ENCODE data around the gene CR2. TPM values are rescaled to one million over a fixed set of nuclear protein-coding genes. Genes with fewer than 3 reads are reported as not detected.

CR2 gene
- polyA plus RNA-seq, 1 donor from 2014 or later, result not detected

DNA sequence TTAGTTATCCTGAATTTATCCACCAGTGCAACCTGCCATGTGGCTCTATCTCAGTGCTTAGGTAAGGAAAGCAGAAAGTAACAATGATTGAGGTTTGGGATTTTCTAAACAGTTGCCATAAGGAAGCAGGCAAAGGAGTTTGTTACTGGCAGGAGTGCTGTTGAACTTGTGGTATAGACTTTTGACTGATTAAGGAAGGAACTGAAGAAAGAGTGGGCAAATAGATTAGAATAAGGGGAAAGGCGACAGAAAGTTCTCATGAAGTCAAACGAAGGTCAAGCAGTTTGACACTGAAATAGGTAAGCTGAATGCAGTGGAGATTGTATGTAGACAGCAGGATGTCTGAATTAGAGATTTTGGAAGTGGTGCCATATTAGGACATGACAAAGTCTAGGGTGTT lies 24.2 kb upstream of the CR2 start:
- no peak overlapping the region for H3K9ac ChIP-seq (ENCODE audit: low read length)
- H3K4me3 ChIP-seq (ENCODE audit: low read length), result no peak overlapping the region
- H3K27me3 ChIP-seq (ENCODE audit: insufficient read depth, low read depth, low read length), result no peaks in the 10 kb centered on the region
- H3K27ac ChIP-seq (ENCODE audit: low read length), result no peak overlapping the region
- no peaks in the 10 kb centered on the region for H3K9me3 ChIP-seq (ENCODE audit: low read length)
- no peaks in the 10 kb centered on the region for H3K79me2 ChIP-seq (replicated peaks; ENCODE audit: insufficient read depth, low read length)
- H2AFZ ChIP-seq (ENCODE audit: low read depth, low read length), result no peak overlapping the region
- H3K36me3 ChIP-seq (ENCODE audit: insufficient read depth, low read length), result no peaks in the 10 kb centered on the region
- no peak for TF ChIP-seq EZH2 (IDR thresholded peaks at IDR 0.05; ENCODE audit: borderline replicate concordance, insufficient read depth, low read length, poor library complexity, severe bottlenecking)
- no peak for TF ChIP-seq POLR2AphosphoS5 (IDR thresholded peaks at IDR 0.05)
- no peak for TF ChIP-seq TAF1 (IDR thresholded peaks at IDR 0.05; ENCODE audit: low read depth)
- TF ChIP-seq SMC3 (conservative IDR thresholded peaks at IDR 0.05; ENCODE audit: poor library complexity), result no peak
- no peak for TF ChIP-seq EP300 (conservative IDR thresholded peaks at IDR 0.05; ENCODE audit: poor library complexity, severe bottlenecking)
- TF ChIP-seq, protein P1, sequence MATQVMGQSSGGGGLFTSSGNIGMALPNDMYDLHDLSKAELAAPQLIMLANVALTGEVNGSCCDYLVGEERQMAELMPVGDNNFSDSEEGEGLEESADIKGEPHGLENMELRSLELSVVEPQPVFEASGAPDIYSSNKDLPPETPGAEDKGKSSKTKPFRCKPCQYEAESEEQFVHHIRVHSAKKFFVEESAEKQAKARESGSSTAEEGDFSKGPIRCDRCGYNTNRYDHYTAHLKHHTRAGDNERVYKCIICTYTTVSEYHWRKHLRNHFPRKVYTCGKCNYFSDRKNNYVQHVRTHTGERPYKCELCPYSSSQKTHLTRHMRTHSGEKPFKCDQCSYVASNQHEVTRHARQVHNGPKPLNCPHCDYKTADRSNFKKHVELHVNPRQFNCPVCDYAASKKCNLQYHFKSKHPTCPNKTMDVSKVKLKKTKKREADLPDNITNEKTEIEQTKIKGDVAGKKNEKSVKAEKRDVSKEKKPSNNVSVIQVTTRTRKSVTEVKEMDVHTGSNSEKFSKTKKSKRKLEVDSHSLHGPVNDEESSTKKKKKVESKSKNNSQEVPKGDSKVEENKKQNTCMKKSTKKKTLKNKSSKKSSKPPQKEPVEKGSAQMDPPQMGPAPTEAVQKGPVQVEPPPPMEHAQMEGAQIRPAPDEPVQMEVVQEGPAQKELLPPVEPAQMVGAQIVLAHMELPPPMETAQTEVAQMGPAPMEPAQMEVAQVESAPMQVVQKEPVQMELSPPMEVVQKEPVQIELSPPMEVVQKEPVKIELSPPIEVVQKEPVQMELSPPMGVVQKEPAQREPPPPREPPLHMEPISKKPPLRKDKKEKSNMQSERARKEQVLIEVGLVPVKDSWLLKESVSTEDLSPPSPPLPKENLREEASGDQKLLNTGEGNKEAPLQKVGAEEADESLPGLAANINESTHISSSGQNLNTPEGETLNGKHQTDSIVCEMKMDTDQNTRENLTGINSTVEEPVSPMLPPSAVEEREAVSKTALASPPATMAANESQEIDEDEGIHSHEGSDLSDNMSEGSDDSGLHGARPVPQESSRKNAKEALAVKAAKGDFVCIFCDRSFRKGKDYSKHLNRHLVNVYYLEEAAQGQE (IDR thresholded peaks at IDR 0.05; ENCODE audit: borderline replicate concordance), result no peak
- no peak for TF ChIP-seq RAD21 (conservative IDR thresholded peaks at IDR 0.05)
- no peak for TF ChIP-seq CTCF (IDR thresholded peaks at IDR 0.05; ENCODE audit: poor library complexity, severe bottlenecking)
- no peak for TF ChIP-seq MXI1 (conservative IDR thresholded peaks at IDR 0.05; ENCODE audit: poor library complexity, severe bottlenecking)
- no peaks in the 10 kb centered on the region for H3K9me2 ChIP-seq (ENCODE audit: insufficient read depth, low read length)
- no peaks in the 10 kb centered on the region for H3F3A ChIP-seq (ENCODE audit: insufficient read depth, low read length, poor library complexity, severe bottlenecking)
- no peak overlapping the region for H3K4me2 ChIP-seq (ENCODE audit: low read length)
- no peaks in the 10 kb centered on the region for H4K20me1 ChIP-seq (ENCODE audit: insufficient read depth)

DNA sequence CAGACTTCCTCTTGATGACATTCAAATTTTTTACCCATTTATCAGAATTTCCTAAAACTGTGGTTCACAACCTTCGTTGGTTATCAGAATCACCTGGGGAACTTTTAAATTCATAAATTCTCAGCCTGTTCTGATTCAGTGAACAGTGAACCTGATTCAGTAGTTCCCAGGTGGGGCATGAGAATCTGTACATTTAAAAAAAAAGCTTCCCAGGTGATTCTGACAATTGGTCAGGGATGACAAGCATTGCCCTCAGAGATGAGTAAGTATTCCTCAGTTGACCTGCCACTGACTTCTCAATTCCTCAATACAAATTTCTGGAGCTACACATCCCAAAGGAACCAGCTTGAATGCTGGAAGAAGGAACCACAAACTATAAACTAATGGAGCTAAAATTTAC lies 23.5 kb upstream of the CR2 start:
- no peaks in the 10 kb centered on the region for H3F3A ChIP-seq (ENCODE audit: insufficient read depth, low read length, poor library complexity, severe bottlenecking)
- no peak overlapping the region for H2AFZ ChIP-seq (ENCODE audit: low read depth, low read length)
- no peaks in the 10 kb centered on the region for H3K27me3 ChIP-seq (ENCODE audit: insufficient read depth, low read depth, low read length)
- H3K9me2 ChIP-seq (ENCODE audit: insufficient read depth, low read length), result no peaks in the 10 kb centered on the region
- H3K9me3 ChIP-seq (ENCODE audit: low read length), result no peaks in the 10 kb centered on the region
- H3K79me2 ChIP-seq (replicated peaks; ENCODE audit: insufficient read depth, low read length), result no peaks in the 10 kb centered on the region
- no peaks in the 10 kb centered on the region for H3K36me3 ChIP-seq (ENCODE audit: insufficient read depth, low read length)
- H3K4me2 ChIP-seq (ENCODE audit: low read length), result no peak overlapping the region
- H4K20me1 ChIP-seq (ENCODE audit: insufficient read depth), result no peaks in the 10 kb centered on the region
- H3K4me3 ChIP-seq (ENCODE audit: low read length), result no peak overlapping the region
- no peak overlapping the region for H3K9ac ChIP-seq (ENCODE audit: low read length)
- H3K27ac ChIP-seq (ENCODE audit: low read length), result no peak overlapping the region
- no peak for TF ChIP-seq EZH2 (IDR thresholded peaks at IDR 0.05; ENCODE audit: borderline replicate concordance, insufficient read depth, low read length, poor library complexity, severe bottlenecking)
- no peak for TF ChIP-seq SMC3 (conservative IDR thresholded peaks at IDR 0.05; ENCODE audit: poor library complexity)
- TF ChIP-seq CTCF (IDR thresholded peaks at IDR 0.05; ENCODE audit: poor library complexity, severe bottlenecking), result no peak
- TF ChIP-seq RAD21 (conservative IDR thresholded peaks at IDR 0.05), result no peak
- TF ChIP-seq, protein P1 (IDR thresholded peaks at IDR 0.05; ENCODE audit: borderline replicate concordance), result no peak
- TF ChIP-seq MXI1 (conservative IDR thresholded peaks at IDR 0.05; ENCODE audit: poor library complexity, severe bottlenecking), result no peak
- TF ChIP-seq EP300 (conservative IDR thresholded peaks at IDR 0.05; ENCODE audit: poor library complexity, severe bottlenecking), result no peak
- TF ChIP-seq POLR2AphosphoS5 (IDR thresholded peaks at IDR 0.05), result no peak

Data from neural cell (in vitro differentiated cells).